HG03520 (cell line): ENCODE data around the gene TDP2.
"Not testable (repeated sequence)": the region's sequence is repeated elsewhere in the genome, so short reads cannot be mapped to it uniquely, and the experiment has no call there.

Source experiments
- ATAC-seq: cut with Tn5 transposase; IDR thresholded peaks from one replicate; pipeline ENCODE4 v1.9.1; 2021; ENCODE audit warnings: mild to moderate bottlenecking, moderate library complexity; ENCODE audit not compliant: unreplicated experiment

Gene TDP2

DNA sequence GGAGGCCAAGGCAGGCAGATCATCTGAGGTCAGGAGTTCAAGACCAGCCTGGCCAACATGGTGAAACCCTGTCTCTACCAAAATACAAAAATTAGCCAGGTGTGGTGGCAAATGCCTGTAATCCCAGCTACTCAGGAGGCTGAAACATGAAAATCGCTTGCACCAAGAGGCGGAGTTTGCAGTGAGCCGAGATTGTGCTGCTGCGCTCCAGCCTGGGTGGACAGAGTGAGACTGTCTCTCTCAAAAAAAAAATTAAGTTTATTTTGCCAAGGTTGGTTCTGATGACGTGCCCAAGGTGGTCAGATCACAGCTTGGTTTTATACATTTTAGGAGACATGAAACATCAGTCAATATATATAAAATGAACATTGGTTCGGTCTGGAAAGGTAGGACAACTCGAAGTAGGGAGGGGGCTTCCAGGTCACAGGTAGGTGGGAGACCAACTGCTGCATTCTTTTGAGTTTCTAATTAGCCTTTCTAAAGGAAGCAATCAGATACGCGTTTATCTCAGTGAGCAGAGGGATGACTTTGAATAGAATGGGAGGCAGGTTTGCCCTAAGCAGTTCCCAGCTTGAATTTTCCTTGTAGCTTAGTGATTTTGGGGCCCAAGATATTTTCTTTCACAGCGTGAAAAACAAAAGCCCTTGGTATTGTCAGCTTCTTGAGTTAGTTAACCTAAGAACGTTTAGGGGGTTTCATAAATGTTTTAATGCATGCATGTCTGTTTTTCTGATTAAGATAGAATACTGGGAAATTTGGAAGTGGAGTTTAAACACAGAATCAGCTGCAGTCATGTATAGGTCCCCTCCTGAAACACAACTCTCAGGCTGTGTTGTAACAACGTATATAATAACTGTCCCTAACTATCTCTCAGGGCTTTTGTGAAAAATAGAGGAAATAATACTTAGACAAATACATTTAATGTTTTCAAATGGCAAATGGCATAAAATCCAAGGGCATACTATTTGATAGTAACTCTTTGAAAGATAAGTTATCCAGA is 16.9 kb upstream of the TDP2 start:
- no peak for ATAC-seq

DNA sequence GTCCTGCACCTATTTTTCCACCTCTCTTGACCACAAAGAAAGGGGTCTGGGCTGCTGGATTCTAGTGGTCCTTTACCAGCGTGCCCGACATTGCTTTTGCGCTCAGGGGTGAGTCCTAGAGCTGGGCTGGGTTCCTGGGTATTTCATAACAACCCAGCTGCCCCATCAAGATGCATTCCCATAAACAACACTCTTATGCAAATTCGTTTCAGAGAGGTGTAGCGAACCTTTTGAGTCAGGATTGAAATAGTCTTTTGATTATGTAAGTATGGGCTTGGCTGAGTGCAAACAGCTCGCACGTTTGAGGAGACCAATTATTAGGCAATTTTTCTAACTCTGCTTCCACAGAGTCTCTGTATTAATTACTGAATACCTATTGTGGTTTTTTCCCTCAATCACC is 13.9 kb upstream of the TDP2 start:
- no peak for ATAC-seq

DNA sequence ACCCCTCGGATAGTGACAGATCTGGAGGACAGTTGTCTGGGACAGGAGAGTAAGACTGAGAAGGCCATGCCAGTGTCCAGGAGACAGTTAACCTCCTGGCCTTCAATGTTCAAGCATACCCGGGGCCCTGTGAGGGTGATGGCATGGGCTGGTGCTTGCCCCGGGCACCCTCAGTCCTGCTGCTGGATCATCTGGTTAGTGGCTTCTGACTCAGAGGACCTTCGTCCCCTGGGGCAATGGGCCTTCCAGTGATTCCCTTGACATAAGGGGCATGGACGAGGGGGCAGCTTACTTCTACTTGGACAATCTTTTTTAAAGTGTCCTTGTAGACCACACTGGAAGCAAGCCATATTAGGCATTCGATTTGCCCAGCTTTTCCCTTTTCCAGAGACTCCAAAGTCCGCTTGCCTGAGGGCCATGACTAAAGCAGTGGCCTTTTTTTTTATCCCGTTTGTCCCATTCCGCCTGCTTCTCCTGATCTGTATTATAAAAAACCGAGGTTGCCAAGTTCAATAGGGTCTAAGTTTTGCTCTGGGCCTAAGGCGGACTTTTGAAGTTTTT is 12.2 kb upstream of the TDP2 start:
- ATAC-seq, result not testable (repeated sequence)

DNA sequence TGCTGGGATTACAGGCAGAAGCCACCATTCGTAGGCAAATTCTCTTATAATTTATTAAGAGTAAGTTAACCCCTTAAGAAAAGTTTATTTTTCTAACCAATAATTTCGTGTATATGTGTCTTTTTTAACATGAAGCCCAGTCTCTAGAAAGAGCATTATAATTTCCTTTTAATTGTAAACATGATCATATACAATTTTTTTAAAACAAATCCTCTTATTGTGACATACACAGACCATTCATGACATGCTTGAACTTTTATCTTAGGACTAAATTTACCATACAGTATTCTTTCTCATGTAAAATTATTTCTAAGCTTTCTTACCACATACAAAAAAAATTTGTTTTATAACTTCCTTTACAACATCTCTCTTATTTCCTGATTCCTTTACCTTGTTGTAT is 6.9 kb upstream of the TDP2 start:
- ATAC-seq, result no peak

DNA sequence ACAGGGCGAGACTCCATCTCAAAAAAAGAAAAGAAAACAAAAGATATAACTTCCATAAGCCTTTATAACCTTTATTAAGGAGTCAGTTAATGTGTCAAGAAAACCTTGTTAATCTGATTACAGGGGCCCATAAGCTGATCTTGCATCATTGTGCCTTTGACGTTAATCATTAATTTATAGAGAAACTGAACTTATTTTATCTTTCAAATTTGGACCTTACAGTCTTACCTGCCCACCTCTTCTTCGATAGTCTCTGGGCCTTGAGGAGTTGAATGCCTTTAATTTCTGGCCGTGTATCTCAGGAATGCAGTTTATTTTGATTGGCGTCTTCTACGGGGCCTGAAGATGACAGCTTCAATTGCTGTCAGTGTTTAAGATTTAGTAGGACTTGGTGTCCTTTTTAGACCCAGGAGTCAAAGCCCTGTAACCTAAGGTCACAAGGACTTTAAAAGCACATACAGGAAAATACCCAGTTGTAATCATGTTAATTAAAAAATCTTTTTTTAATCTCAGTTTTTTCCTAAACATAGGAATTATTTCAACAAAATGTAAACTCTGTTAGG is 6.0 kb upstream of the TDP2 start:
- no peak for ATAC-seq

DNA sequence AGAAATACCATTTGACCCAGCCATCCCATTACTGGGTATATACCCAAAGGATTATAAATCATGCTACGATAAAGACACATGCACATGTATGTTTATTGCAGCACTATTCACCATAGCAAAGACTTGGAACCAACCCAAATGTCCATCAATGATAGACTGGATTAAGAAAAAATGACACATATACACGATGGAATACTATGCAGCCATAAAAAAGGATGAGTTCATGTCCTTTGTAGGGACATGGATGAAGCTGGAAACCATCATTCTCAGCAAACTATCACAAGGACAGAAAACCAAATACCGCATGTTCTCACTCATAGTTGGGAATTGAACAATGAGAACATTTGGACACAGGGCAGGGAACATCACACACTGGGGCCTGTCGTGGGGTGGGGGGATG is 4.4 kb upstream of the TDP2 start:
- ATAC-seq, result not testable (repeated sequence)

DNA sequence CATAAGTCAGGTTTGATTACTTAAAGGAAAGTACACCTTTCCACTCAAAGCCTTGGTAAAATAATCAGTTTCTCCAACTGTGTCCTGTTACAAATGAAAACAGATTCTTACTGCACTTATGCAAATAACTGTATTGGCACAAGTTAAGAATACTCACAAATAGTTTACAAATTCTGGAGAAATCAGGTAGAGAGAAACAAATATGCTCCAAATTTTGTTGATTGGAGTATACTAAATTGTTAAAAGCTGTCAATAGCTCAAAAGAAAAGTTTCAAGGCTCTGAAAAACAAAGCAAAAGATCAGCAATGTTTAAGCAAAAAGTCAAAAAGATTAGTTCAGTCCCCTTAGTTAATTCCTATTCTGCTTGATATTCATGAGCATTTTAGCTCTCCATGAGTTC is 3.8 kb upstream of the TDP2 start:
- not testable (repeated sequence) for ATAC-seq

DNA sequence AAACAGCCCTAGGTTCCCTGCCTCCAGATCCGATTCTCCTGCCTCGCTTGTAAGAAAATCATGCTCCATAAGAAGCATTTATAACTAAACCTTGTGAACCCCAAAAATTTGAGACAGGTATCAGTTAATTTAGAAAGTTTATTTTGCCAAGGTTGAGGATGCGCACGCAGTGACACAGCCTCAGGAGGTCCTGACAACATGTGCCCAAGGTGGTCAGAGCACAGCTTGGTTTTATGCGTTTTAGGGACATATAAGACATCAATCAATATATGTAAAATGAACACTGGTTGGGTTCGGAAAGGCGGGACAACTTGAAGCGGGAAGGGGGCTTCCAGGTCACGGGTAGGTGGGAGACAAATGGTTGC is 2.3 kb upstream of the TDP2 start:
- ATAC-seq, result no peak

DNA sequence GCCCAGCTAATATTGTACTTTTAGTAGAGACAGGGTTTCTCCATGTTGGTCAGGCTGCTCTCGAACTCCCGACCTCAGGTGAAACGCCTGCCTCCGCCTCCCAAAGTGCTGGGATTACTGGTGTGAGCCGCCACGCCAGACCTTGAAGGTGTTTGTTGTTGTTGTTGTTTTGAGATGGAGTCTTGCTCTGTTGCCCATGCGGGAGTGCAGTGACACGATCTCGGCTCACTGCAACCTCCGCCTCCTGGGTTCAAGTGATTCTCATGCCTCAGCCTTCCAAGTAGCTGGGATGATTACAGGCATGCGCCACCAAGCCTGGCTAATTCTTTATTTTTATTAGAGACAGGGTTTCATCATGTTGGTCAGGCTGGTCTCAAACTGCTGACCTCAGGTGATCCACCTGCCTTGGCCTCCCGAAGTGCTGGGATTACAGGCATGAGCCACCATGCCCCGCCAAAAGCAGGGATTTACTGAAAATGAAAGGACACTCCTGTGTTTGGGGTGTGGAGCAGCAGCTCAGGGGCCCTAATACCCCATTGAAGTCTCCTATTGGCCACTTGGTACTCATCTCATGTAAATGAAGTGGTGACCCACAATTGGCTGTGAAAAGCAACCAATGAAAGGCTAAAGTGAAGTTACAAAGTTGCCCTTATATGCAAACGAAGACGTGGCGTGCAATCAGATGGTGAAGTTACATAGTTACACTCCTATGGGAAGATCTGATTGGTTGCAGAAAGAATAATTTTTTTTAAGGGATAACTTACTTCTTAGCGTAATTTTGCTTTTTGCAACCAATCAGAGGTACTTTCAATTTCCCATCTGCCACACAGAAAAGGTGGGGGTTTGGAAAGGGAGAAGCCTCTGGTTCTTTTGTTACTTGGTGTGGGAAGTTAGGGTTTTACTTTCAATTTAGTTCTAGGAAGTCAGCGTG is 1.6 kb upstream of the TDP2 start:
- ATAC-seq, result not testable (repeated sequence)

DNA sequence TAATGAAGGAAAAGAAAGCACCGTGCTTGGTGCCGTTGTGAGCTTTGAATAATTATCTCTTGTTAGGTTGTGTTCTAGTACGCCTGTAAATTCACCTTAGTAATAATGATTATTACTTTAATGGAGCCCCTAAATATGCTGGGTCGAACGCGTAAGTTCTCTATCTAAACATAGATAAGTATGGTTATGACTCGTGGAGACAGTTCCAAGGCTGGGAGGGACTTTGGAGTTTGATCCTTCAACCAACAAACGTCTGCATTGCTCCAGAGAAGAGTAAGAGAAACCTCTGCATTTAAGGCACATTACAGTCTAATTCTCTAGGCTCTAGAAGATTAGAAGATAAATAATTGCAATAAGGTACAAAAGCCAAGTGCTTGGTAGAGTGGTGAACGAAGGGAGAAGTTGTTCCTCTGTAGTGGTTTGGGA is 692 bp upstream of the TDP2 start:
- no peak for ATAC-seq

DNA sequence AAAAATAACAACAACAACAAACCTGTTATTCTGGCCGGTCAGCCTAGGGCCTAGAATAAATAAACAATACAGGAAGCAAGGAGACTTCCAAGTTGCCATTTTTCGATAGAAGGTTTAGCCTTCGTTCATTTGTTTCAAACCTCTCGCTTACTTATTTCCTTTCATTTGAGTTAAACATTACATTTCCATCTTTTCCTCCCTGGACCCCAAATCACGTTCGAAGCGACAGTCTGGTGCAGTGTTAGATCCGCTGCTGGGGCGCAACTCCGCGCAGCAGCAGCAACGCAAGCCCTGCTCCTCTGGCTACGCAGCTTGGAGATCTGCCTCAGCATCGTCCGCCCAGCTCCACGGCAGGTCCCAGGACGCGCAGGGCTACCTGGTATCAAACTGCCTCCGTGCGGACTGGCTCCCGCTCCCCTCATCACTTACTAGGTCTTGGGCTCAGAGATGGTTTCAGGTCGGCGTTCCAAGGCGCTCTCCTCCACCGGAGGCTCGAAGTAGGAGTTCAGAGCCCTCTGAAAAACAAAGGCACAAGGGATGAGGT is 530 bp downstream of the TDP2 start:
- peak; percentile 29 for ATAC-seq

DNA sequence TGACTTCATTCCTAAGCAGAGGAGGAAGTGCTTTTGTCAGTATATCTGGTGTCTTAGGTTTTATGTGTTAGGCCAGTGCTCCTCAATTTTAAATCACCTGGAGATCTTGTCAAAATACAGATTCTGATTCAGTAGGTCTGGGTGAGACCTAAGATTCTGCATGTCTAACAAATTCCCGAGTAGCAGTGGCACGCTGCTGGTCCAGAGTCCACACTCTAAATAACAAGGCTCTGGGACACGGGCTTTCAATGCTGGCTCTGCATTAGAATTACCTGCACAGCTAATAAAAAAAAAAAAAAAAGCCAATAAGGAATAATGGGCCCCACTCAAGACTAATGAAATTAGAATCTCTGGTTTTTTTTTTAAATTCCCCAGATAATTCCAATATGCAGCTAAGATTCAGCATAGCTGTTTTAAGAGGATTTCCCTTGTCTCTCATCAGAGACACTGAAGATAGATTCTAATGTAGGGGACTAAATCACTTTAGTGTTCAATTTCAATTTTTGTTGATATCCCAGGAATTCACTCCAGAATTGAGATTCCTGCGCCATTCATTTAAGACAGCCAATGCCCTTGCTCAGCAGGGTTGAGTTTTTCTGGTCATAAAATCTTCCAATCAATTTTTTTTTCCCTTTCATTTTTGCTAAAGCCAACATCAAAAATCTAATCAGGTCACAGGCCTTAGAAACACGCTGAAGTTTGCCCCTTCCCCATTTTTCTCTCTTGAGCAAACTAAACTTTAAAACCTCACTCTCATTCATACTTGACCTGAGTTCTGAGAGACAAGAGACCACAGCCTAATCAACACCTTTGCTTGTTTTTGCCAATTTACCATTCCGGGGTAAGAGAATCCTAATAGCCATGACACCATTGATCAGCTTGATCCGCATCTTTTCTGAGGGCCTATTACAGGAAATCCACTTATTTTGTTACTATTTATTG is 2.4 kb downstream of the TDP2 start:
- no peak for ATAC-seq

DNA sequence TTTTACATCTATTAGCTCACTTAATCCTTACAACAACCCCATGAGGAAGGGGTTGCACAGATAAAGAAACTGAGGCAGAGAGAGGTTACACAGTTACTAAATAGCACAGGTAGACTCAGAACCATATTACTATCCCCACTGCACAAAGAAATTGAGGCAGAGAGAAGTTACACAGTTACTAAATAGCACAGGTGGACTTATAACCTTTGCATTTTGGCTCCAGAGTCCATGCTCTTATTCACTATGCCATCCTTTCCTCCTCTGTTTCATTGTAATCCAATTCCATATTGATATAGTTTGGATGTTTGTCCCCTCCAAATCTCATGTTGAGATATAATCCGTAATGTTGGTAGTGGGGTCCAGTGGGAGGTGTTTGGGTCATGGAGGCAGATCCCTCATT is 3.5 kb downstream of the TDP2 start:
- ATAC-seq, result no peak

DNA sequence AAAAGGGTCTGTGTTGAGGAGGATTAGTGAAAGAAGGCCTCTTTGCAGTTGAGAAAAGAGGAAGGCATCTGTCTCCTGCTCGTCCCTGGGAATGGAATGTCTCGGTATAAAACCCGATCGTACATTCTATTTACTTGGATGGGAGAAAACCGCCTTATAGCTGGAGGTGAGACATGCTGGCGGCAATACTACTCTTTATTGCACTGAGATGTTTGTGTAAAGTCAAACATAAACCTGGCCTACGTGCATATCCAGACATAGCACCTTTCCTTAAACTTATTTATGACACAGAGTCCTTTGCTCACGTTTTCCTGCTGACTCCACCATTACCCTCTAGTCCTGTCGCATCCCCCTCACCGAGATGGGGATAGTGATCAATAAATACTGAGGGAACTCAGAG is 4.5 kb downstream of the TDP2 start:
- ATAC-seq, result no peak

DNA sequence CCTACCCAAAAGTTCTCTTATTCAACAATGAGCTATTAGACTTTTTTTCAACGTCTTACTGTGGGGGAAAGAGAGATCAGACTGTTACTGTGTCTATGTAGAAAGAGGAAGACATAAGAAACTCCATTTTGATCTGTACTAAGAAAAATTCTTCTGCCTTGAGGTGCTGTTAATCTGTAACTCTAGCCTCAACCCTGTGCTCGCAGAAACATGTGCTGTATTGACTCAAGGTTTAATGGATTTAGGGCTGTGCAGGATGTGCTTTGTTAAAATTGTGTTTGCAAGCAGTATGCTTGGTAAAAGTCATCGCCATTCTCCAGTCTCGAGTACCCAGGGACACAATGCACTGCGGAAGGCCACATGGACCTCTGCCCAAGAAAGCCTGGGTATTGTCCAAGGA is 4.9 kb downstream of the TDP2 start:
- ATAC-seq, result not testable (repeated sequence)

DNA sequence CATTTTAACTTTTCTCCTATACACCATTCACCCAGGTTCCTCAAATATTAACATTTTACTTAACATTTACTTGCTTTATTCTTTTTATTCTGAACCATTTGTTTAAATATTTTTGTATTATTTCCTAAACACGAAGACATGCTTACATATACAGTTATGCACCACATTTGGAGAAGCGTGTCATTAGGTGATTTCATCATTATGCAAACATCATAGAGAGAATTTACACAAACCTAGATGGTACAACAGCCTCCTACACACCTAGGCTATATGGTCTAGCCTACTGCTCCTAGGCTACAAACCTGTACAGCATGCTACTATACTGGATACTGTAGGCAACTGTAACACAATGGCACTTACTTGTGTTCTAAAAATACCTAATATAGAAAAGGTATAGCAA is 6.6 kb downstream of the TDP2 start:
- ATAC-seq, result no peak

DNA sequence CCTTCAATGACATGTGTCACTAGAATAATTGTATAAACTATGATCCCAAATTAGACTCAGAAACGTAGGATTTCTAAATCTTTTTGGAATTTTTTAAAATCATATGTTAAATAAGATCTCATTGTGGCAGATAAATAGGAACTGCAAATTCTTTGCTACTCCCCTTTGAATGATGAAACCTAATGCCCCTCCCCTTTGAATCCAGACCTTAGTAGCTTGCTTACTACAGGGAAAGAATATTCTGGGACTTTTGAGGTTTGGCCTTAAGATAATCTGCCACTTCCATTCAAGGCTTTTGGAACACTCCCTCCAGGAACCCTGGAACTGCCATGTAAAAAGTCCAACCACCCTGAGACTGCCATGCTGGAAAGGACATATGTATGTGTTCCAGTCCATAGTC is 7.1 kb downstream of the TDP2 start:
- ATAC-seq, result no peak

DNA sequence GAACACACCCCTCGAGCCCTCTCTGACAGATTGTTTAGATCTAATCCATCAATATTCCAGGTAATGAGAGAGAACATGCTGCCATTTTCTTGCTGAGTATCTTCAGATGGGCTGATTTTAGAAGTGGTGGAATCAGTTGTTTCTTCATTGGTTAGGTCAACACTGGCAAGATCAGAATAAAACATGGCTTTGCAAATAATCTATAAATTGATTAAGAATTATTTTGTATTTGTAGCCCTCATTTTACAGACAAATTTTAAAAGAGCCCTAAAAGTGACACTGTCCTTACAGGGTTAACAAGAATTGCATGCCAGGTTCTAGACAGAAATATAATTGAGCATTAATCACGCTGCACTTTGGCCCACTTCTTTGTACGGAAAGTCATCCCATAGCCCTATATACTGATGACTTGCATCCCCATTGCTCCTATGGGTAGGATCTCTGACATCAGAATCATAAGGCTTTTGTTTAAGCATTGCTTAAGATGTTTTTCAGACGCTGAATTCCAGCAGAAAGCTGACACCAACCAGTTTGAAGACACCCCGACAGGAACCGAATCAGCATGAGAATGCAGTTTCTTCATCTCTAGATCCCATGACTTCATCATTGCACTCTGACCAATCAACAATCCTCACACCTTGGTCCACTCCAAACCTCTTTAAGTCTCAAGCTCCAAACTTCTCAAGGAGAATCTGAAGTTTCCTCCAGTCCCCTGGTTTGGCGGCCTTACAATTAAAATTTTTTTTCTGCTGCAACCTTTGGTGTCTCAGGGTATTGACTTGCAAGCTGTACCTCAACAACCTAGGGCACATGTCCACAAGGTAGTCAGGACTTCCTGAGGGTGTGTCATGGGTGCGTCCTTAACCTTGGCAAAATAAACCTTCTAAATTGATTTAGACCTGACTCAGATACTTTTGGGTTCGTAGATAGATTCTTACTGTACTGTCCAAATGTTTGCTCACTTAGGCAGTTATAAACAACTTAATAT is 7.8 kb downstream of the TDP2 start:
- ATAC-seq, result no peak
